BJ (cell line): Measurements from ENCODE around the gene PDE5A. TPM values are rescaled to one million over a fixed set of nuclear protein-coding genes. Genes with fewer than 3 reads are reported as not detected.

Experiments
- CTCF ChIA-PET: fragments of 350-600 bp; formaldehyde crosslinking; extraction: SDS; loops from one replicate; lab custom pipeline; 2021; ENCODE audit warnings: antibody characterized with exemption, inconsistent platforms; lab: Yijun Ruan, JAX
- POLR2A ChIA-PET: fragments of 300-600 bp; sonication (Branson Sonifier 250); formaldehyde crosslinking; extraction: SDS; loops from one replicate; lab custom pipeline; 2021; ENCODE audit warnings: antibody characterized with exemption; lab: Charles Lee
- DNase-seq: peaks from one replicate; pipeline ENCODE4 v3.0.0-alpha.2; 2011; ENCODE audit warnings: low read depth
- H3K27me3 ChIP-seq: 2 replicates; pipeline ENCODE4 v1.6.0; 2011; ENCODE audit warnings: low read length; ENCODE audit not compliant: control insufficient read depth, insufficient read depth
- H3K36me3 ChIP-seq: 2 replicates; pipeline ENCODE4 v1.5.1; 2011; ENCODE audit warnings: low read length; ENCODE audit not compliant: control insufficient read depth, insufficient read depth
- H3K4me3 ChIP-seq: 2 replicates; pipeline ENCODE4 v1.5.1; 2011; ENCODE audit warnings: low read depth, mild to moderate bottlenecking, control low read depth, low read length
- polyA plus RNA-seq: library from polyadenylated mRNA; depleted of rRNA; stranded (reverse); fragments of >200 nt; gene quantifications from 2 replicates; pipeline ENCODE4 v1.2.3, GENCODE V29; 2011
- TF ChIP-seq, protein P1 (sequence below): IDR thresholded peaks from 2 replicates; pipeline ENCODE4 v1.5.1; 2011; ENCODE audit warnings: low read depth, mild to moderate bottlenecking, control low read depth, inconsistent platforms, low read length, moderate library complexity; ENCODE audit not compliant: insufficient read depth

The PDE5A gene
- polyA plus RNA-seq, 1 experiment: 69.0 TPM

DNA sequence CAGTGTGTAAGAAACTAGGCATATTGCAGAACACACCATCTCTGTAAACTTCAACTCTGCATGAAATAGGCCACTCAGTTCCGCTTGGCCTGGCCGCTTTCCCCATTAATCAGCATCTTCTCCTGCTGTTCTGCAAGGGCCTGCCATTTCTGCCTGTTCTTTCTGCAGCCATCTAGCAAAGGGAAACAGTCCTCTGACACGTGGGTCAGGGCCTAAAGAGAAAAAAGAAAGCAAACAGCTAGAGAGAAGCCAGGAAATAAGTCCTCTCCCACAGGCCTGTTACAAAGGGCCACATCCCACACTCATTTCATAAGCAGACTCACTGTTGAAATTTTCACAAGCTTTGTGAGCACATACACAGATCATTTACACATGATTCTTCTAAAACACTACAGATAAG, 130.1 kb downstream of the PDE5A start:
- ChIA-PET CTCF (no interaction called here), POLR2A (interaction anchor here (0.6 kb wide), 1 partner anchor 24 kb away, joined by 4 read pairs; no protein-coding TSS in a partner anchor)
- H3K4me3 ChIP-seq: no peak overlapping the region
- TF ChIP-seq, protein P1, sequence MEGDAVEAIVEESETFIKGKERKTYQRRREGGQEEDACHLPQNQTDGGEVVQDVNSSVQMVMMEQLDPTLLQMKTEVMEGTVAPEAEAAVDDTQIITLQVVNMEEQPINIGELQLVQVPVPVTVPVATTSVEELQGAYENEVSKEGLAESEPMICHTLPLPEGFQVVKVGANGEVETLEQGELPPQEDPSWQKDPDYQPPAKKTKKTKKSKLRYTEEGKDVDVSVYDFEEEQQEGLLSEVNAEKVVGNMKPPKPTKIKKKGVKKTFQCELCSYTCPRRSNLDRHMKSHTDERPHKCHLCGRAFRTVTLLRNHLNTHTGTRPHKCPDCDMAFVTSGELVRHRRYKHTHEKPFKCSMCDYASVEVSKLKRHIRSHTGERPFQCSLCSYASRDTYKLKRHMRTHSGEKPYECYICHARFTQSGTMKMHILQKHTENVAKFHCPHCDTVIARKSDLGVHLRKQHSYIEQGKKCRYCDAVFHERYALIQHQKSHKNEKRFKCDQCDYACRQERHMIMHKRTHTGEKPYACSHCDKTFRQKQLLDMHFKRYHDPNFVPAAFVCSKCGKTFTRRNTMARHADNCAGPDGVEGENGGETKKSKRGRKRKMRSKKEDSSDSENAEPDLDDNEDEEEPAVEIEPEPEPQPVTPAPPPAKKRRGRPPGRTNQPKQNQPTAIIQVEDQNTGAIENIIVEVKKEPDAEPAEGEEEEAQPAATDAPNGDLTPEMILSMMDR: no peak
- H3K27me3 ChIP-seq: no peaks in the 10 kb centered on the region
- DNase-seq: no peak
- peaks cover 14% of the 10 kb centered on the region for H3K36me3 ChIP-seq

DNA sequence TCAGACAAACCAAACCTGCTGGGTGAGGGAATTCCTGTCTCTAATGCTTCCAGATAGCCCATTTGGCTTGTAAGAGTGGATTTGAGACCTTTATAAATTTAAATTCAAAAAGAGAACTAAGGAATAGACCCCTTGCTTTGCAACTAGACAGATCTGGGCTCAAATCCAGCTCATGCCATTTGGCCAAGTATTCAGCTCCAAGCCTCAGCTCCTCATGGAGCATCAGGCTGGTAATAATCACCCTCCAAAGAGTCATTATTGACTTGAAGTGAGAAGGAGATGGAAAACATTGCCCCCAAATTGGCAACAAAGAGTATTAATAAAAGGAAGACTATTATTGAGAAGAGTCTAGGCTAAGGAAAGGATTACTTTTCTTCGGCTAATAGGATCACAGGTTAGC, 134.7 kb downstream of the PDE5A start:
- DNase-seq: no peak
- ChIA-PET POLR2A (no interaction called here), CTCF (interaction anchor here (0.7 to 3.8 kb wide), 6 partner anchors 17 to 562 kb away, joined by 3 to 21 read pairs (median 4); no protein-coding TSS in a partner anchor)
- Histone ChIP-seq H3K27me3 (no peaks in the 10 kb centered on the region), H3K4me3 (no peak overlapping the region), H3K36me3 (peaks cover 6% of the 10 kb centered on the region)
- TF ChIP-seq, protein P1: no peak

DNA sequence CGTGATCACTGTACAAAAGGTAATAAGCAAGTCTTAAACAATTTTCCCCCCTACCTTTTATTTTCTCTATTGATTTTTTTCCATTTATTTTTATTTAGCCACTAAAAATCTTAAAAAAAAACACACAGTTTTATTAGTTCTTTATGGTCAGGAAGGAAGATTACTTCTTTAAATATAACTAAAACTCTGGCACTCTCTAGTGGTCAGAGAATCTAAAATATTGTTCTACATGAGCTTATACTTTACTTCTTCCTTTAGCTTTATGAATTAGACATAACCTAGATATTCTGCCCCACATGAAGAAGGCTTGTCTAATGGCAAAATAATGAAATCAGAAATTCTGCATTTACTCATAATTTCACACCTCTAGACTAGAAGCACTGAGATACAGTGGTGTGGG, 135.2 kb downstream of the PDE5A start:
- no peak overlapping the region for H3K4me3 ChIP-seq
- TF ChIP-seq, protein P1: no peak
- ChIA-PET POLR2A (no interaction called here), CTCF (interaction anchor here (0.7 to 3.8 kb wide), 8 partner anchors 15 to 563 kb away, joined by 3 to 21 read pairs (median 4); no protein-coding TSS in a partner anchor)
- no peak for DNase-seq
- no peaks in the 10 kb centered on the region for H3K27me3 ChIP-seq
- peaks cover 2% of the 10 kb centered on the region; the same call in 1 of the 2 replicates for H3K36me3 ChIP-seq

DNA sequence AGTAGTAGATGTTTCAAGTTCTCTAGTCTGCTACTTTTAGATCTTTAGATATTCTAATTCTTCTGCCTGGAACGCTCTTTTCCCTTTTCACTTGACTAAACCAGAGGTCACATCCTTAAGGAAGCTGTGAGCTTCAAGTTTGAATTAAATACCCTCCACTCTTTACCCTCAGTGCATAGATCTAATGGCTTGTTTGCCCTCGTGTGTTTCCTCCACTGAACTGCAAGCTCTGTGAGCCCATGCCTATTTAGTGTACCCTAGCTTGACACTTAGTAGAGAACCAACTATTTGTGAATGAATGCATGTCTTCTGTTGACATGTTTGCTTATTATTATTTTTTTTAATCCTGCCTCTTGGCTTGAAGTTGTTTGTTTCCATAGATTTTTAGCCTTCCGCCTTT, 138.3 kb downstream of the PDE5A start:
- DNase-seq: no peak
- no peaks in the 10 kb centered on the region for H3K36me3 ChIP-seq
- TF ChIP-seq, protein P1: peak; percentile 39
- ChIA-PET POLR2A (no interaction called here), CTCF (interaction anchor here (1.2 to 1.9 kb wide), 3 partner anchors 14 to 176 kb away, joined by 3 to 8 read pairs (median 4); no protein-coding TSS in a partner anchor)
- no peaks in the 10 kb centered on the region for H3K27me3 ChIP-seq
- H3K4me3 ChIP-seq: no peak overlapping the region

DNA sequence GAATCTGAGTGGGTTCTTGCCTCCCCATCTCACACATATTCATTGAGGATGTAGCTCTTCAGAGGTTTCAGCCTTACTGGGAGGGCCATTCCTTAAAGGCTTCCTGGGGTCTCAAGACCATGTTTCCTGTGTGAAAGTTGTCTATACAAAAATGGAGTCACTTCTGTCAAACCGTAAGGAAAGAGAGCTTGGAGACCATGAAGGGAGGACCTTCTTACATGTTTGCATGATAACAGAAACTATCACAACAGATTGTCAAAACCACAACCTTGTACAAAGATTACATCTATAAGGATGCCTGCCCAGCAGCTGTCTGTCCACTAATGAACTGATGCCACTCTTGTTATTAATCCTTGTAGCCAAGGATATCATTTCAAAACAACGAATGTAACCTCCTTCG, 139.3 kb downstream of the PDE5A start:
- Histone ChIP-seq H3K4me3 (no peak overlapping the region), H3K36me3 (no peaks in the 10 kb centered on the region), H3K27me3 (no peaks in the 10 kb centered on the region)
- CTCF ChIA-PET: interaction anchor here (1.1 to 1.9 kb wide), 4 partner anchors 13 to 175 kb away, joined by 3 to 8 read pairs (median 4); no protein-coding TSS in a partner anchor
- DNase-seq: no peak
- TF ChIP-seq, protein P1: no peak
- POLR2A ChIA-PET: no interaction called here
